ENCODE measurements around the gene CHD5.

CHD5 gene

DNA sequence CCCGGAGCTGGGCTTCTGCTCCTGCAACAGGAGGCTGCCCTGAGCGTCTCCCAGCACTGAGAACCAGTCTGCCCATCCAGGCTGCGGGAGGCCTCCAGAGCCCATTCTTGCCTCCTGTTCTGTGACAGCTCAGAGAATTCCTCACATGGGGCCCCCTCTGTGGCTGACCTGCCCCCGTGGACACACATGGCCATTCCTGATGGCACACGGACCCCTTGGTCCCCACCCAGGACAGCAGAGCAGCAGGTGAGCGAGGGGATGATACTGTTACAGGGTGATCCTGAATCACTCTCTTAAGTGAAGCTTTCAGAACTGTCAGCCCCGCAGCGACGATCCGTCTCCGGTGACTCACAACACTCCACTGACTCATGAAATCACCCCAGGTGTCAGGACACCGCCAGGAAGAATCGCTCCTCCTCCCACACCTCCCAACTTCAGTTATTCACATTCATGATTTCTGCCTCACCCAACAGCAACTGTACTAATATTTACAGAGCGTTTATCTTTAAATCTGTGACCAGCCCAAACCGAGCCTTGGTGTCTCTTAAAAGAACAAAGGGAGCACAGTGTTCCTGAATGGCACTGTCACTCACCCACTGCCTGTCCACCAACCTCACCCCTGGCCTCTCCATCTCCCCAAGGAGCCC is 22.5 kb downstream of the CHD5 start:
- no peak for TF ChIP-seq ZFX (IDR thresholded peaks at IDR 0.05; ENCODE audit: borderline replicate concordance)
- TF ChIP-seq, protein P1, sequence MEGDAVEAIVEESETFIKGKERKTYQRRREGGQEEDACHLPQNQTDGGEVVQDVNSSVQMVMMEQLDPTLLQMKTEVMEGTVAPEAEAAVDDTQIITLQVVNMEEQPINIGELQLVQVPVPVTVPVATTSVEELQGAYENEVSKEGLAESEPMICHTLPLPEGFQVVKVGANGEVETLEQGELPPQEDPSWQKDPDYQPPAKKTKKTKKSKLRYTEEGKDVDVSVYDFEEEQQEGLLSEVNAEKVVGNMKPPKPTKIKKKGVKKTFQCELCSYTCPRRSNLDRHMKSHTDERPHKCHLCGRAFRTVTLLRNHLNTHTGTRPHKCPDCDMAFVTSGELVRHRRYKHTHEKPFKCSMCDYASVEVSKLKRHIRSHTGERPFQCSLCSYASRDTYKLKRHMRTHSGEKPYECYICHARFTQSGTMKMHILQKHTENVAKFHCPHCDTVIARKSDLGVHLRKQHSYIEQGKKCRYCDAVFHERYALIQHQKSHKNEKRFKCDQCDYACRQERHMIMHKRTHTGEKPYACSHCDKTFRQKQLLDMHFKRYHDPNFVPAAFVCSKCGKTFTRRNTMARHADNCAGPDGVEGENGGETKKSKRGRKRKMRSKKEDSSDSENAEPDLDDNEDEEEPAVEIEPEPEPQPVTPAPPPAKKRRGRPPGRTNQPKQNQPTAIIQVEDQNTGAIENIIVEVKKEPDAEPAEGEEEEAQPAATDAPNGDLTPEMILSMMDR (IDR thresholded peaks at IDR 0.05) = no peak
- peak overlapping the region; percentile 57 for H3K27ac ChIP-seq

DNA sequence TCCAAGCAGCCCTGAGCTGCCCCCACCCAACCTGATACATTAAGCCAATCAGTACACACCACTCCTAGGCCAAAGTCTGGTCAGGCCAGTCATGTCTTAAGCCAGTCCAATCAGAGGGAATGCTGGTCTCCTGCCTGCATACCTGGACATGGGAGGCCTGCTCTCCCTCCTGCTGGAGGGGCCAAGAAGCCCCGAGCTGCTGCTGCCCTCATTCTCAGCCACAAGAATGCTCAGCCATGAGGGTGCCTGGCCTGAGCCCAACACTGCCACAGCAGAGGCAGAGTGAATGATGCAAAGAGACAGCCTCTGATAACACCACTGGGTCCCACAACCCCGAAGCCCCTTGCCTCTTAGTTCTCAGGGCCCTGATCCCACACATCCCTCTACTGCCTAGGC is 23.0 kb downstream of the CHD5 start:
- peak overlapping the region; percentile 57 for H3K27ac ChIP-seq
- TF ChIP-seq, protein P1 (IDR thresholded peaks at IDR 0.05) = no peak
- no peak for TF ChIP-seq ZFX (IDR thresholded peaks at IDR 0.05; ENCODE audit: borderline replicate concordance)

DNA sequence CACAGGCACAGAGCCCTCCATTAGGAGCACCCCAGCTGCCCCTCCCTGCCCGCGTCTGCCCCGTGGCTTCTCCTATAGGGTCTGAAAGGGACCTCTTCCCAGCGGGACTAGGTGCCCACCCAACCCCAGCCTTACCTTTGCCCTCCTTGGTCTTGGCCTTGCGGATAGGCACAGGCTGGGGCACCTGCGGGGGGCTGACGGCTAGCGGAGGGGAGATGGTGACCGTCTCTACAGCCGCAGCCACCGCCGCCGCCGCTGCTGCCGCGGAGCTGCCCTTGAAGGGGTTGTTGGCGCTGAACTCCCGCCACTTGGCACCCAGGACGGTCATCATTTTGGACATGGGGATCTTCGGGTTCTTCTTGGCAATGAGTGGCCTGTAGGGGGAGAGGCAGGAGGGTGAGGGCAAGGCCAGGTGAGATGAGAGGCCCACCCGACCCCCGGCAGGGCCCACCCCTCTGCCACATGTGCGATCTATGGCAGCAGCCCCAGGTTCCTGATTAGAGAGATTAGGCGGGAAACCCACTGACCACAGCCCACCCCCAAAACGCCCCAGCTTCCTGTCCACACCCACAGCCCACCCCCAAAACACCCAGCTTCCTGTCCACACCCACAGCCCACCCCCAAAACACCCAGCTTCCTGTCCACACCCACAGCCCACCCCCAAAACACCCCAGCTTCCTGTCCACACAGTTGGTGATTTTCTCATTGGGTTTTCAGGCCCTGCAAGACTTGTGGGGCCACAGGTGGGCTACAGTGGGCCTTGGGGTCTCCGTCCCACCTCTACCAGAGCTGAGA is 25.4 kb downstream of the CHD5 start:
- H3K27ac ChIP-seq = no peak overlapping the region
- no peak for TF ChIP-seq ZFX (IDR thresholded peaks at IDR 0.05; ENCODE audit: borderline replicate concordance)
- TF ChIP-seq, protein P1 (IDR thresholded peaks at IDR 0.05) = no peak

GRCh38 chr1:6152882-6153281 is 27.2 kb downstream of the CHD5 start:
- TF ChIP-seq ZFX (IDR thresholded peaks at IDR 0.05; ENCODE audit: borderline replicate concordance) = no peak
- TF ChIP-seq, protein P1 (IDR thresholded peaks at IDR 0.05) = no peak

DNA sequence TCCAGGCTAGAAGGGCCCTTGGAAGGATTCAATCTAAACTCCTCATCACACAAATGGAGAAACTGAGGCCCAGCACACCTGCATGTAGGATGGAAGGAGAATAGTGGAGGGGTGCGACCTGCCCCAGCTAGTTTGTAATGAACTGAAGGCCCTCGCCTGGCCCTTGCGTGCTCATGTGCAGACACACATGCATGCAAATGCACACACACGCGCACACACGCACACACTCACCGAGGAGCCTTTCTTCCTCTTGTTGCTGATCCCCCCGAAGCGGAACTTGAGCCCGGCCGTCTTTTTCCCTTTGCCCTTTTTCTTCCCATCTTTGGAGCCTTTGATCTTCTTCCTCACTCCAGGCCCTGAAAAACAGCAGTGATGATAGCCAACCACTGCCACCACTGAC is 27.9 kb downstream of the CHD5 start:
- TF ChIP-seq, protein P1 (IDR thresholded peaks at IDR 0.05) = no peak
- no peak for TF ChIP-seq ZFX (IDR thresholded peaks at IDR 0.05; ENCODE audit: borderline replicate concordance)
- H3K27ac ChIP-seq = no peak overlapping the region

More at GRCh38 chr1:6152882-6153281, 27.2 kb downstream of the CHD5 start:
- H3K27ac ChIP-seq = no peak overlapping the region

DNA sequence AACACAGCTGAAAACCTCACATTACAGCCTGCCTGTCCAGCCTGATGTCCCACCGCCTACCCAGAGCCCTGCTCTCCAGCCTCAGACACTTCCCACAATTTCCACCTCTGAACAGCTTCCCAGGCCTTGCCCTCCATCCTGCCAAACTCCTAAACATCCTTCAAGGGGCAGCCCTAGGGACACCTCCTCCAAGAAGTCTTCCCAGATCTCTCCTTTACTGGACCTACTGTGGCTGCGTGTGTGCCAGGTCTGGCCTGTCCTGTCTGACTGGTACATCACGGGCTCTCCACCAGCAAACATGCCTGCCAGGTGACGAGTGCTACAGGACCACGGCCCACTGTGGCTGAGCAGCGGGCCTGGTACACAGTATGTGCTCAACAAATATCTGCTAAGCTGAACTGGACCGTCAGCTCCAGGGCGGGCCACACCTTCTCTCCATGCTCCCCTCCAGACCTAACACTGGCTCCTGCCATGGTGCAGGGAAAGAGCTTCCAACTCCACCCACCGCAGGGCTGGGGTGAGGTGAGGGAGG is 28.8 kb downstream of the CHD5 start:
- no peak for TF ChIP-seq ZFX (IDR thresholded peaks at IDR 0.05; ENCODE audit: borderline replicate concordance)
- TF ChIP-seq, protein P1 (IDR thresholded peaks at IDR 0.05) = no peak
- H3K27ac ChIP-seq = no peak overlapping the region
